H1 (cell line): Measurements from ENCODE around the gene OCEL1. TPM values are rescaled to one million over a fixed set of nuclear protein-coding genes. Genes with fewer than 3 reads are reported as not detected.

Source experiments
- polyA plus RNA-seq, 7 experiments: library from polyadenylated mRNA; depleted of rRNA in 3 of 7; stranded (reverse) in 5 of 7; unstranded in 2 of 7; fragments of >200 nt in 5 of 7; fragments of 200-250 nt in 2 of 7; gene quantifications; 1 replicate in 5 of 7; 2 replicates in 1 of 7; 4 replicates in 1 of 7; pipeline versions ENCODE4 v1.2.1 to v1.2.3, GENCODE V29; 2011 to 2013; ENCODE audit warnings: missing spikeins in 2 of 7, mixed read lengths in 2 of 7
- total RNA-seq: library from RNA; stranded (reverse); fragmentation: NEBNext Ultra II Directional; extraction: Animal tissue kit (Norgen Biotek cat#: 25700); gene quantifications from 2 replicates; pipeline ENCODE4 v1.2.1, GENCODE V29; 2021

OCEL1 gene
- total and polyA plus RNA-seq, 2 of the 8 experiments (the other 6 are each of a cell fraction or from before 2014, with no cell fraction given), result 13.3 to 32.6 TPM

Other genes starting within 250 kb of the OCEL1 start
- gene CPAMD8, start 199.4 kb upstream of the OCEL1 start, total RNA-seq, result 9.2 and 11.1 TPM in 2 replicates
- 6.1 and 11.2 TPM in 2 replicates for gene CPAMD8, start 199.4 kb upstream of the OCEL1 start, polyA plus RNA-seq (2011; rRNA removed)
- 23.2 and 23.5 TPM in 2 replicates for gene HAUS8, start 150.8 kb upstream of the OCEL1 start, total RNA-seq
- gene HAUS8, start 150.8 kb upstream of the OCEL1 start, polyA plus RNA-seq (2011; rRNA removed), result 18.4 and 18.9 TPM in 2 replicates
- 76.8 and 77.1 TPM in 2 replicates for gene MYO9B, start 150.4 kb upstream of the OCEL1 start, total RNA-seq
- 27.6 and 40.0 TPM in 2 replicates for gene MYO9B, start 150.4 kb upstream of the OCEL1 start, polyA plus RNA-seq (2011; rRNA removed)
- 8.7 and 11.8 TPM in 2 replicates for gene USE1, start 10.9 kb upstream of the OCEL1 start, total RNA-seq
- gene USE1, start 10.9 kb upstream of the OCEL1 start, polyA plus RNA-seq (2011; rRNA removed), result 13.9 and 16.6 TPM in 2 replicates
- 114 and 121 TPM in 2 replicates for gene NR2F6, start 19.7 kb downstream of the OCEL1 start, total RNA-seq
- gene NR2F6, start 19.7 kb downstream of the OCEL1 start, polyA plus RNA-seq (2011; rRNA removed), result 99.7 and 147 TPM in 2 replicates
- gene USHBP1, start 38.5 kb downstream of the OCEL1 start, total RNA-seq, result 6.5 and 7.5 TPM in 2 replicates
- gene USHBP1, start 38.5 kb downstream of the OCEL1 start, polyA plus RNA-seq (2011; rRNA removed), result 5.0 and 5.7 TPM in 2 replicates
- 127 and 134 TPM in 2 replicates for gene BABAM1, start 41.2 kb downstream of the OCEL1 start, total RNA-seq
- 133 and 153 TPM in 2 replicates for gene BABAM1, start 41.2 kb downstream of the OCEL1 start, polyA plus RNA-seq (2011; rRNA removed)
- gene ANKLE1, start 55.7 kb downstream of the OCEL1 start, total RNA-seq, result 6.1 and 6.8 TPM in 2 replicates
- gene ANKLE1, start 55.7 kb downstream of the OCEL1 start, polyA plus RNA-seq (2011; rRNA removed), result 9.6 and 14.2 TPM in 2 replicates
- gene ABHD8, start 77.2 kb downstream of the OCEL1 start, total RNA-seq, result 11.3 and 14.5 TPM in 2 replicates
- 18.7 and 28.5 TPM in 2 replicates for gene ABHD8, start 77.2 kb downstream of the OCEL1 start, polyA plus RNA-seq (2011; rRNA removed)
- 99.6 and 100 TPM in 2 replicates for gene MRPL34, start 79.6 kb downstream of the OCEL1 start, total RNA-seq
- 91.9 and 123 TPM in 2 replicates for gene MRPL34, start 79.6 kb downstream of the OCEL1 start, polyA plus RNA-seq (2011; rRNA removed)
- 34.5 and 35.9 TPM in 2 replicates for gene DDA1, start 83.3 kb downstream of the OCEL1 start, total RNA-seq
- gene DDA1, start 83.3 kb downstream of the OCEL1 start, polyA plus RNA-seq (2011; rRNA removed), result 29.2 and 30.0 TPM in 2 replicates
- 20.7 and 21.4 TPM in 2 replicates for gene ANO8, start 108.6 kb downstream of the OCEL1 start, total RNA-seq
- gene ANO8, start 108.6 kb downstream of the OCEL1 start, polyA plus RNA-seq (2011; rRNA removed), result 9.5 and 17.3 TPM in 2 replicates
- 52.7 and 56.0 TPM in 2 replicates for gene GTPBP3, start 111.3 kb downstream of the OCEL1 start, total RNA-seq
- gene GTPBP3, start 111.3 kb downstream of the OCEL1 start, polyA plus RNA-seq (2011; rRNA removed), result 30.4 and 50.7 TPM in 2 replicates
- 0.27 TPM in 1 of 2 replicates, not detected in the other for gene PLVAP, start 151.1 kb downstream of the OCEL1 start, total RNA-seq
- gene PLVAP, start 151.1 kb downstream of the OCEL1 start, polyA plus RNA-seq (2011; rRNA removed), result 0.32 and 0.35 TPM in 2 replicates
- not detected in 2 replicates for gene CCDC194, start 168.0 kb downstream of the OCEL1 start, total RNA-seq
- gene CCDC194, start 168.0 kb downstream of the OCEL1 start, polyA plus RNA-seq (2011; rRNA removed), result 0.33 and 0.74 TPM in 2 replicates
- 16.8 and 18.1 TPM in 2 replicates for gene BST2, start 179.4 kb downstream of the OCEL1 start, total RNA-seq
- 72.8 and 117 TPM in 2 replicates for gene BST2, start 179.4 kb downstream of the OCEL1 start, polyA plus RNA-seq (2011; rRNA removed)
- gene MVB12A, start 193.8 kb downstream of the OCEL1 start, total RNA-seq, result 36.8 and 37.9 TPM in 2 replicates
- gene MVB12A, start 193.8 kb downstream of the OCEL1 start, polyA plus RNA-seq (2011; rRNA removed), result 76.6 and 97.7 TPM in 2 replicates
- gene TMEM221, start 222.4 kb downstream of the OCEL1 start, total RNA-seq, result 1.4 and 1.6 TPM in 2 replicates
- gene TMEM221, start 222.4 kb downstream of the OCEL1 start, polyA plus RNA-seq (2011; rRNA removed), result 2.0 and 2.9 TPM in 2 replicates
- not detected in 2 replicates for gene NXNL1, start 234.7 kb downstream of the OCEL1 start, total RNA-seq
- not detected in 2 replicates for gene NXNL1, start 234.7 kb downstream of the OCEL1 start, polyA plus RNA-seq (2011; rRNA removed)
- gene SLC27A1, start 244.3 kb downstream of the OCEL1 start, total RNA-seq, result 7.3 and 7.5 TPM in 2 replicates
- 9.1 and 12.2 TPM in 2 replicates for gene SLC27A1, start 244.3 kb downstream of the OCEL1 start, polyA plus RNA-seq (2011; rRNA removed)